ENCODE data around the gene LMNTD2.

GRCh38 chr11:606245-606644 is 45.7 kb upstream of the LMNTD2 start:
- TF ChIP-seq CTCF (IDR thresholded peaks at IDR 0.05) (no peak), EZH2phosphoT487 (IDR thresholded peaks at IDR 0.05) (no peak)

Data from neural progenitor cell (in vitro differentiated cells).